C4-2B (cell line): ENCODE data around the gene AGPAT3.

ENCODE experiments used
- CTCF ChIP-seq: fragments of 450-650 bp; conservative IDR thresholded peaks from 2 replicates; pipeline ENCODE4 v1.5.1; 2017; ENCODE audit warnings: mild to moderate bottlenecking
- ZFX ChIP-seq: fragments of 450-650 bp; IDR thresholded peaks from 2 replicates; pipeline ENCODE4 v1.6.1; 2017

- TF ChIP-seq CTCF, result no peak
- TF ChIP-seq ZFX, result no peak
Observed at GRCh38 chr21:44006656-44007055, 141.6 kb downstream of the AGPAT3 start.
